T-helper 2 cell (primary cell): ENCODE measurements around the gene SLCO1B3.
A peak's percentile ranks its signal among the peaks of the same experiment; 100 is the strongest.

Source experiments
- DNase-seq, 5 experiments: peaks; one replicate each; pipeline versions ENCODE4 v3.0.0 to v3.0.0-alpha.2; 2012 to 2022

The SLCO1B3 gene

DNA sequence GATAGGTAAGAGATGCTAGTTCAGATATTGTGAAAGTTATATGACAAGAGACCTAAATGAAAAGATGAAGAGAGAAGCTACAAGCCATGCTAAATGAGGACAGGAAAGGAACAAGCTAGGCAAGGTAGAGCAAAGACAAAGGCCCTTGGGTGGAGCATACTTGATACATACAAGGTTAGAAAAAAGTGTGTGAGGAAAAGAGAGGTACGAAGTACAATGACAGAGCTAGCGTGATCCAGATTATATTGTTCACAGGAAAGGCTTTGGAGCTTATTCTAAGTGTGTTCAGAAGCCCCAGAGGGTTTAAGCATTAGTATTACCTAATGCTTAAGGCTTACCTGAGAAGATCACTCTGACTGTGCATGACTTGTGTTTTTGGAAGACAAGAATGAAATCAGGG lies 75.0 kb downstream of the SLCO1B3 start:
- no peak for DNase-seq

GRCh38 chr12:20917269-20917668 lies 106.8 kb downstream of the SLCO1B3 start:
- DNase-seq, result no peak

- no peak for DNase-seq
Observed at GRCh38 chr12:20917819-20918218, 107.3 kb downstream of the SLCO1B3 start.

- DNase-seq, result no peak
Observed at GRCh38 chr12:20931894-20932293, 121.4 kb downstream of the SLCO1B3 start.

GRCh38 chr12:20946732-20947131 lies 136.2 kb downstream of the SLCO1B3 start:
- DNase-seq, result peak in 1 of 5 experiments; percentile 16

GRCh38 chr12:20950248-20950647 lies 139.7 kb downstream of the SLCO1B3 start:
- DNase-seq, result peak in 1 of 5 experiments; percentile 20

DNA sequence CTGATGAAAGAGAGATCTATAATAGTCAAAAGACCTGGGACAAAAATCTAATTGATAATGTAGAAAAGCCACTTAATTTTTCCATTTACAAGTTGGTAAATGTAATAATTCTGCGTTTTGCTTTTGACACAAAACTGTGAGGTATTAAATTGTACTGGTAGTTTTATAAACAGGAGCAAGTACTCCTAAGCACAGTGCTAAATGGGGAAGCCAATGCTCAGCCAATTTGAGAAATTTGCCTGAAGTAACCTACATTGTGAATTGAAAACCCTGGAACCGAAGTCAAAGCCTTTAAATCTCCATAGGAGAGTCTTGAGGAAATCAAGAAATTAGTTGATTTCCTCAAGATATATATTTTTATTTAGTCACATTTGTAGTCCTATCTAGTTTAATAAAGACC lies 152.8 kb downstream of the SLCO1B3 start:
- DNase-seq, result no peak

DNA sequence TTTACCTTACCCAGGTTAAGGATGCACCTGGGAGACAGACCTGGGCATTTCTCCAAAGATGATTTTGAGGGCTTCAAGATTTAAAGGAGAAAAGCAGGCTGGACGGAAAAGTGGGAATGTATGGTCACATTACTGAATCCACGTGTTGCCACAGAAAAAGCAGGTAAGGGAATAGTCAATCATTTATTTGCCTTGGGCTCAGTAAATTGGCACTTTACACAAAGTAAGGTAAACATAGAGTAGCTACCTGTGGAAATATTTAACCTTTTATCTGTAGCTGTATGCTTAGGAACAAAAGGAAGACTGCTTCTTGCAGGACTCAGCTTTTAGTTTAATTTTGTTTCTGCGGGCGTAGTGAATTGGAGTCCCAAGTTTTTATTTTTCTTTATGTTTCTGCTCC lies 153.3 kb downstream of the SLCO1B3 start:
- no peak for DNase-seq
